ENCODE measurements around the gene DCK. TPM values are rescaled to one million over a fixed set of nuclear protein-coding genes. Genes with fewer than 3 reads are reported as not detected.
A peak's percentile ranks its signal among the peaks of the same experiment; 100 is the strongest.

The DCK gene
- total and polyA plus RNA-seq, 9 of the 15 experiments (the other 6 are each of a cell fraction or from before 2014, with no cell fraction given): 11.3 to 25.8 (median 19.6) TPM

DNA sequence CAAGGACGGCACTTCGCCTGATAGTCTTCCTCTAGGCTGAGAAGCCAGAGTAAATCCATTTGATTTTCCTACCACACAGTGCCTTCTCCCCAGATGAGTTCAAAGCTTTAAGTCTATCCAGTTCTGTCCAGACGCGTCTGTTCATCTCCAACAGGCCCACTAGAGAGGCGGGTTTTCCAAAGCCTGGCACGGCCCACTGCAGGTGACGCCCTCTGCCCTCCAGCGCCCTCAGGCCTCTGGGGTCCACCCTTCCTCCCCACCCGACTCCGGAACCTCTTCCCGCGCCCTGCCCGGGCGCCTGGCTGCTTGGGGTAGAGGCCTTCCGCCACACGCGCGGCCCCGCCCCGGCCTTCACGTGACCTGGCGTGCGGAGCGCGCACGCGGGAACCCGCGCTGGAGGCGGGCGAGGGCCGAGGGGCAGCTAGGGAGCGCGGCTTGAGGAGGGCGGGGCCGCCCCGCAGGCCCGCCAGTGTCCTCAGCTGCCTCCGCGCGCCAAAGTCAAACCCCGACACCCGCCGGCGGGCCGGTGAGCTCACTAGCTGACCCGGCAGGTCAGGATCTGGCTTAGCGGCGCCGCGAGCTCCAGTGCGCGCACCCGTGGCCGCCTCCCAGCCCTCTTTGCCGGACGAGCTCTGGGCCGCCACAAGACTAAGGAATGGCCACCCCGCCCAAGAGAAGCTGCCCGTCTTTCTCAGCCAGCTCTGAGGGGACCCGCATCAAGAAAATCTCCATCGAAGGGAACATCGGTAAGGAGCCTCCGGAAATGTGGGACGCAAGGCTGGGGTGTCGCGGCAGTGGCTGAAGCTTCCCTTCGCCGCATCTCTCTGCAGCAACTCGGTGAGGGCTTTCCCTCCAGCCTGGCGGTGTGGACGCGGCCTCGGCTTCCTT, at the start of gene DCK (continued):
- TF ChIP-seq SMC3 (conservative IDR thresholded peaks at IDR 0.05; ENCODE audit: insufficient read depth, low read depth, low read length) (no peak), ZNF224 (CRISPR knock-in tag; IDR thresholded peaks at IDR 0.05) (0 out of 2 replicates have a peak, but pooled peaks have one; percentile 51), ZNF717 (CRISPR knock-in tag; IDR thresholded peaks at IDR 0.05) (no peak), DPF2 (IDR thresholded peaks at IDR 0.05) (no peak; the same call in 1 of the 2 replicates), DNMT1 (IDR thresholded peaks at IDR 0.05) (no peak), GABPB2 (CRISPR knock-in tag; conservative IDR thresholded peaks at IDR 0.05) (no peak), ESRRA (IDR thresholded peaks at IDR 0.05; ENCODE audit: borderline replicate concordance, low read depth) (peak; percentile 86), ZNF551 (CRISPR knock-in tag; IDR thresholded peaks at IDR 0.05) (no peak), SMAD1 (IDR thresholded peaks at IDR 0.05; ENCODE audit: low read depth, low read length, partially characterized antibody) (no peak), ZNF3 (CRISPR knock-in tag; IDR thresholded peaks at IDR 0.05) (no peak), FUS (optimal IDR thresholded peaks at IDR 0.05; ENCODE audit: low read depth, low read length) (no peak), HMGN3 (IDR thresholded peaks at IDR 0.05; ENCODE audit: borderline replicate concordance, extremely low read depth, insufficient read length, low read depth, low read length) (peak; percentile 97), ZNF436 (CRISPR knock-in tag; IDR thresholded peaks at IDR 0.05) (no peak), ZNF644 (tag; IDR thresholded peaks at IDR 0.05; ENCODE audit: low read depth) (peak; percentile 74; the same call in 1 of the 2 replicates), PCBP2 (IDR thresholded peaks at IDR 0.05; ENCODE audit: low read depth, low read length, poor library complexity, severe bottlenecking) (no peak), GTF2E2 (tag; IDR thresholded peaks at IDR 0.05) (peak; percentile 52; the same call in 1 of the 2 replicates), TBL1XR1 (IDR thresholded peaks at IDR 0.05; ENCODE audit: low read length in 2 of 2) (no peak), HEY1 (CRISPR knock-in tag; IDR thresholded peaks at IDR 0.05; ENCODE audit: borderline replicate concordance) (no peak), ZNF143 (CRISPR knock-in tag; IDR thresholded peaks at IDR 0.05) (no peak), NCOA1 (IDR thresholded peaks at IDR 0.05; ENCODE audit: low read depth) (no peak)
- TF ChIP-seq, protein P1, sequence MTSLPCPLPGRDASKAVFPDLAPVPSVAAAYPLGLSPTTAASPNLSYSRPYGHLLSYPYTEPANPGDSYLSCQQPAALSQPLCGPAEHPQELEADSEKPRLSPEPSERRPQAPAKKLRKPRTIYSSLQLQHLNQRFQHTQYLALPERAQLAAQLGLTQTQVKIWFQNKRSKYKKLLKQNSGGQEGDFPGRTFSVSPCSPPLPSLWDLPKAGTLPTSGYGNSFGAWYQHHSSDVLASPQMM (CRISPR knock-in tag; IDR thresholded peaks at IDR 0.05): no peak
- TF ChIP-seq, protein P2, sequence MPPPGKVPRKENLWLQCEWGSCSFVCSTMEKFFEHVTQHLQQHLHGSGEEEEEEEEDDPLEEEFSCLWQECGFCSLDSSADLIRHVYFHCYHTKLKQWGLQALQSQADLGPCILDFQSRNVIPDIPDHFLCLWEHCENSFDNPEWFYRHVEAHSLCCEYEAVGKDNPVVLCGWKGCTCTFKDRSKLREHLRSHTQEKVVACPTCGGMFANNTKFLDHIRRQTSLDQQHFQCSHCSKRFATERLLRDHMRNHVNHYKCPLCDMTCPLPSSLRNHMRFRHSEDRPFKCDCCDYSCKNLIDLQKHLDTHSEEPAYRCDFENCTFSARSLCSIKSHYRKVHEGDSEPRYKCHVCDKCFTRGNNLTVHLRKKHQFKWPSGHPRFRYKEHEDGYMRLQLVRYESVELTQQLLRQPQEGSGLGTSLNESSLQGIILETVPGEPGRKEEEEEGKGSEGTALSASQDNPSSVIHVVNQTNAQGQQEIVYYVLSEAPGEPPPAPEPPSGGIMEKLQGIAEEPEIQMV (tag; conservative IDR thresholded peaks at IDR 0.05; ENCODE audit: low read depth): no peak
- TF ChIP-seq, protein P3, sequence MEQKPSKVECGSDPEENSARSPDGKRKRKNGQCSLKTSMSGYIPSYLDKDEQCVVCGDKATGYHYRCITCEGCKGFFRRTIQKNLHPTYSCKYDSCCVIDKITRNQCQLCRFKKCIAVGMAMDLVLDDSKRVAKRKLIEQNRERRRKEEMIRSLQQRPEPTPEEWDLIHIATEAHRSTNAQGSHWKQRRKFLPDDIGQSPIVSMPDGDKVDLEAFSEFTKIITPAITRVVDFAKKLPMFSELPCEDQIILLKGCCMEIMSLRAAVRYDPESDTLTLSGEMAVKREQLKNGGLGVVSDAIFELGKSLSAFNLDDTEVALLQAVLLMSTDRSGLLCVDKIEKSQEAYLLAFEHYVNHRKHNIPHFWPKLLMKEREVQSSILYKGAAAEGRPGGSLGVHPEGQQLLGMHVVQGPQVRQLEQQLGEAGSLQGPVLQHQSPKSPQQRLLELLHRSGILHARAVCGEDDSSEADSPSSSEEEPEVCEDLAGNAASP (IDR thresholded peaks at IDR 0.05): no peak; the same call in 1 of the 2 replicates
- TF ChIP-seq, protein P4, sequence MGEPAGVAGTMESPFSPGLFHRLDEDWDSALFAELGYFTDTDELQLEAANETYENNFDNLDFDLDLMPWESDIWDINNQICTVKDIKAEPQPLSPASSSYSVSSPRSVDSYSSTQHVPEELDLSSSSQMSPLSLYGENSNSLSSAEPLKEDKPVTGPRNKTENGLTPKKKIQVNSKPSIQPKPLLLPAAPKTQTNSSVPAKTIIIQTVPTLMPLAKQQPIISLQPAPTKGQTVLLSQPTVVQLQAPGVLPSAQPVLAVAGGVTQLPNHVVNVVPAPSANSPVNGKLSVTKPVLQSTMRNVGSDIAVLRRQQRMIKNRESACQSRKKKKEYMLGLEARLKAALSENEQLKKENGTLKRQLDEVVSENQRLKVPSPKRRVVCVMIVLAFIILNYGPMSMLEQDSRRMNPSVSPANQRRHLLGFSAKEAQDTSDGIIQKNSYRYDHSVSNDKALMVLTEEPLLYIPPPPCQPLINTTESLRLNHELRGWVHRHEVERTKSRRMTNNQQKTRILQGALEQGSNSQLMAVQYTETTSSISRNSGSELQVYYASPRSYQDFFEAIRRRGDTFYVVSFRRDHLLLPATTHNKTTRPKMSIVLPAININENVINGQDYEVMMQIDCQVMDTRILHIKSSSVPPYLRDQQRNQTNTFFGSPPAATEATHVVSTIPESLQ (CRISPR knock-in tag; IDR thresholded peaks at IDR 0.05): peak; percentile 23; the same call in 1 of the 2 replicates
